Mesenchymal stem cell (in vitro differentiated cells and primary cell): ENCODE data around the gene IFT122.

Source experiments
- DNase-seq: peaks from one replicate; pipeline ENCODE4 v3.0.0-alpha.2; 2013
- H2AFZ ChIP-seq: one replicate; pipeline ENCODE4 v1.6.1; 2013; ENCODE audit warnings: low read depth, mild to moderate bottlenecking, control low read depth, inconsistent platforms, low read length, moderate library complexity
- H2AK5ac ChIP-seq: 2 replicates; pipeline ENCODE4 v1.6.1; 2013; ENCODE audit warnings: low read length, moderate library complexity, mild to moderate bottlenecking, inconsistent platforms; ENCODE audit not compliant: severe bottlenecking
- H2BK120ac ChIP-seq: one replicate; pipeline ENCODE4 v1.6.1; 2013; ENCODE audit warnings: low read depth, mild to moderate bottlenecking, inconsistent platforms, low read length, moderate library complexity
- H2BK12ac ChIP-seq, 2 experiments: one replicate each; pipeline ENCODE4 v1.6.1; 2013; ENCODE audit warnings: inconsistent platforms in 2 of 2, low read length in 2 of 2, mild to moderate bottlenecking in 2 of 2, moderate library complexity in 2 of 2, control low read depth in 1 of 2
- H2BK15ac ChIP-seq: one replicate; pipeline ENCODE4 v1.6.1; 2013; ENCODE audit warnings: mild to moderate bottlenecking, low read depth, inconsistent platforms; ENCODE audit not compliant: poor library complexity, severe bottlenecking
- H2BK5ac ChIP-seq: 2 replicates; pipeline ENCODE4 v1.6.1; 2013; ENCODE audit warnings: low read depth, mild to moderate bottlenecking, low read length, control low read depth, inconsistent platforms; ENCODE audit not compliant: poor library complexity, severe bottlenecking
- H3K14ac ChIP-seq, 2 experiments: one replicate each; pipeline ENCODE4 v1.6.1; 2013; ENCODE audit warnings: inconsistent platforms in 2 of 2, low read length in 2 of 2, control low read depth in 1 of 2, mild to moderate bottlenecking in 1 of 2, moderate library complexity in 1 of 2
- H3K18ac ChIP-seq, 2 experiments: one replicate each; pipeline ENCODE4 v1.6.1; 2013; ENCODE audit warnings: inconsistent platforms in 2 of 2, low read length in 2 of 2, control low read depth in 1 of 2, low read depth in 1 of 2, mild to moderate bottlenecking in 1 of 2
- H3K23ac ChIP-seq, 2 experiments: one replicate each; pipeline ENCODE4 v1.6.1; 2013; ENCODE audit warnings: inconsistent platforms in 2 of 2, low read length in 2 of 2, mild to moderate bottlenecking in 2 of 2, moderate library complexity in 2 of 2, control low read depth in 1 of 2
- H3K27ac ChIP-seq: 2 replicates; pipeline ENCODE4 v1.5.1; 2013; ENCODE audit warnings: mild to moderate bottlenecking, moderate library complexity, low read length, control low read depth, inconsistent platforms; ENCODE audit not compliant: poor library complexity, severe bottlenecking
- H3K27me3 ChIP-seq, 2 experiments: 2 replicates each; pipeline versions ENCODE4 v1.6.1 to v1.7.0; 2013; ENCODE audit warnings: low read length in 2 of 2, mild to moderate bottlenecking in 2 of 2, moderate library complexity in 2 of 2, control low read depth in 1 of 2, inconsistent platforms in 1 of 2; ENCODE audit not compliant: control insufficient read depth in 1 of 2, insufficient read depth in 1 of 2
- H3K36me3 ChIP-seq, 2 experiments: 2 replicates each; pipeline versions ENCODE4 v1.6.1 to v1.7.0; 2013; ENCODE audit warnings: low read length in 2 of 2, control low read depth in 1 of 2, inconsistent platforms in 1 of 2, low read depth in 1 of 2, mild to moderate bottlenecking in 1 of 2; ENCODE audit not compliant: insufficient read depth in 2 of 2, control insufficient read depth in 1 of 2
- H3K4ac ChIP-seq, 2 experiments: one replicate each; pipeline ENCODE4 v1.6.1; 2013; ENCODE audit warnings: inconsistent platforms in 2 of 2, low read length in 2 of 2, mild to moderate bottlenecking in 2 of 2, moderate library complexity in 2 of 2, control low read depth in 1 of 2, low read depth in 1 of 2
- H3K4me1 ChIP-seq: 2 replicates; pipeline ENCODE4 v1.6.1; 2013; ENCODE audit warnings: low read depth, low read length, control low read depth; ENCODE audit not compliant: control insufficient read depth, insufficient read depth
- H3K4me2 ChIP-seq: 2 replicates; pipeline ENCODE4 v1.6.1; 2013; ENCODE audit warnings: low read length, mild to moderate bottlenecking, inconsistent platforms; ENCODE audit not compliant: poor library complexity, severe bottlenecking
- H3K4me3 ChIP-seq, 2 experiments: 2 replicates each; pipeline versions ENCODE4 v1.5.1 to v1.7.0; 2013; ENCODE audit warnings: low read length in 2 of 2, mild to moderate bottlenecking in 2 of 2, control low read depth in 1 of 2, low read depth in 1 of 2; ENCODE audit not compliant: insufficient read depth in 1 of 2
- H3K79me1 ChIP-seq: replicated peaks from 2 replicates; pipeline ENCODE4 v1.6.1; 2013; ENCODE audit warnings: mild to moderate bottlenecking, control low read depth, low read length, inconsistent platforms; ENCODE audit not compliant: poor library complexity, severe bottlenecking
- H3K9ac ChIP-seq: 2 replicates; pipeline ENCODE4 v1.7.0; 2013; ENCODE audit warnings: mild to moderate bottlenecking, low read length, moderate library complexity
- H3K9me3 ChIP-seq: 2 replicates; pipeline ENCODE4 v1.7.0; 2013; ENCODE audit warnings: mild to moderate bottlenecking, low read length; ENCODE audit not compliant: control insufficient read depth
- H4K8ac ChIP-seq: one replicate; pipeline ENCODE4 v1.6.1; 2013; ENCODE audit warnings: inconsistent platforms, mild to moderate bottlenecking, low read length, moderate library complexity
- H4K91ac ChIP-seq: one replicate; pipeline ENCODE4 v1.6.1; 2013; ENCODE audit warnings: mild to moderate bottlenecking, low read length, inconsistent platforms
- WGBS: methylation state at CpG from one replicate; pipeline ENCODE4 v1.1.7; 2013; ENCODE audit warnings: mixed read lengths; 5-methylcytosine and 5-hydroxymethylcytosine counted together

The IFT122 gene

GRCh38 chr3:129425213-129425612 lies 14.8 kb upstream of the IFT122 start:
- H3K14ac ChIP-seq: no peak overlapping the region
- peaks cover 0 to 3% of the 10 kb centered on the region in 2 experiments for H3K27me3 ChIP-seq
- no peak overlapping the region for H3K18ac ChIP-seq

GRCh38 chr3:129425619-129426018 lies 14.4 kb upstream of the IFT122 start:
- Histone ChIP-seq H4K91ac (no peak overlapping the region), H2BK120ac (no peak overlapping the region), H3K23ac (no peak overlapping the region), H4K8ac (no peak overlapping the region), H3K9ac (no peak overlapping the region), H2BK15ac (no peak overlapping the region), H3K14ac (no peak overlapping the region), H2AFZ (no peak overlapping the region), H3K18ac (no peak overlapping the region), H3K4me2 (no peak overlapping the region), H3K27ac (no peak overlapping the region), H2AK5ac (no peak overlapping the region), H2BK5ac (no peak overlapping the region), H3K9me3 (no peaks in the 10 kb centered on the region), H3K79me1 (no peaks in the 10 kb centered on the region), H3K4ac (no peak overlapping the region), H2BK12ac (no peak overlapping the region), H3K27me3 (peaks cover 0 to 3% of the 10 kb centered on the region in 2 experiments), H3K36me3 (peaks cover 5 to 13% of the 10 kb centered on the region in 2 experiments), H3K4me3 (no peak overlapping the region), H3K4me1 (peaks cover 7% of the 10 kb centered on the region)
- 85% methylated on average over 2 of the region's 2 CpGs for WGBS
- DNase-seq: no peak

More at GRCh38 chr3:129425213-129425612, 14.8 kb upstream of the IFT122 start:
- no peaks in the 10 kb centered on the region for H3K79me1 ChIP-seq
- no peak overlapping the region for H2BK15ac ChIP-seq
- peaks cover 5 to 9% of the 10 kb centered on the region in 2 experiments for H3K36me3 ChIP-seq
- peak overlapping the region in 1 of 2 experiments; percentile 49 for H3K4ac ChIP-seq
- no peak overlapping the region for H2BK5ac ChIP-seq
- 77% methylated on average over 2 of the region's 3 CpGs for WGBS
- H2AFZ ChIP-seq: no peak overlapping the region
- H4K91ac ChIP-seq: no peak overlapping the region
- no peaks in the 10 kb centered on the region for H3K9me3 ChIP-seq
- no peak for DNase-seq
- H3K4me1 ChIP-seq: peaks cover 7% of the 10 kb centered on the region
- no peak overlapping the region for H3K4me3 ChIP-seq
- H2BK12ac ChIP-seq: no peak overlapping the region
- H3K4me2 ChIP-seq: no peak overlapping the region
- no peak overlapping the region for H3K27ac ChIP-seq
- no peak overlapping the region for H3K9ac ChIP-seq
- no peak overlapping the region for H4K8ac ChIP-seq
- H3K23ac ChIP-seq: no peak overlapping the region
- H2AK5ac ChIP-seq: no peak overlapping the region
- H2BK120ac ChIP-seq: no peak overlapping the region

- peak overlapping the region; percentile 72 for H2AFZ ChIP-seq
- H4K8ac ChIP-seq: no peak overlapping the region
- H2BK12ac ChIP-seq: no peak overlapping the region
- H2AK5ac ChIP-seq: no peak overlapping the region
- no peak for DNase-seq
- no peak overlapping the region for H2BK5ac ChIP-seq
- no peak overlapping the region for H3K4ac ChIP-seq
- H2BK120ac ChIP-seq: no peak overlapping the region
- H3K36me3 ChIP-seq: peaks cover 11 to 37% of the 10 kb centered on the region in 2 experiments
- H2BK15ac ChIP-seq: no peak overlapping the region
- no peak overlapping the region for H4K91ac ChIP-seq
- no peak overlapping the region for H3K14ac ChIP-seq
- peak overlapping the region; percentile 98 for H3K4me2 ChIP-seq
- H3K27ac ChIP-seq: no peak overlapping the region
- peak overlapping the region; percentile 61 to 88 for H3K4me3 ChIP-seq
- peaks cover 12% of the 10 kb centered on the region for H3K4me1 ChIP-seq
- H3K23ac ChIP-seq: no peak overlapping the region
- peak overlapping the region; percentile 78 for H3K9ac ChIP-seq
- peaks cover 0 to 3% of the 10 kb centered on the region in 2 experiments for H3K27me3 ChIP-seq
- no peaks in the 10 kb centered on the region for H3K9me3 ChIP-seq
- WGBS: 26% methylated on average over 8 of the region's 8 CpGs
- no peaks in the 10 kb centered on the region for H3K79me1 ChIP-seq
- H3K18ac ChIP-seq: no peak overlapping the region
Observed at GRCh38 chr3:129428007-129428375, 12.0 kb upstream of the IFT122 start.

- Histone ChIP-seq H2BK120ac (no peak within 1 kb of the TSS), H2BK12ac (no peak within 1 kb of the TSS), H3K14ac (peak within 1 kb of the TSS in 1 of 2 experiments; percentile 73), H4K8ac (peak within 1 kb of the TSS; percentile 74), H3K9me3 (no peaks in the 10 kb centered on the region), H3K4me3 (peak within 1 kb of the TSS; percentile 61 to 88), H2BK5ac (no peak within 1 kb of the TSS), H3K27me3 (peaks cover 0 to 3% of the 10 kb centered on the region in 2 experiments), H3K4me2 (peak within 1 kb of the TSS; percentile 98), H4K91ac (peak within 1 kb of the TSS; percentile 64), H2AFZ (peak within 1 kb of the TSS; percentile 72), H3K9ac (peak within 1 kb of the TSS; percentile 79), H3K18ac (peak within 1 kb of the TSS in 1 of 2 experiments; percentile 63), H2BK15ac (no peak within 1 kb of the TSS), H3K79me1 (no peaks in the 10 kb centered on the region), H2AK5ac (no peak within 1 kb of the TSS), H3K4me1 (peaks cover 12% of the 10 kb centered on the region), H3K23ac (no peak within 1 kb of the TSS), H3K4ac (no peak within 1 kb of the TSS), H3K27ac (peak within 1 kb of the TSS; percentile 3), H3K36me3 (peaks cover 11 to 42% of the 10 kb centered on the region in 2 experiments)
- 3% methylated on average over 42 of the region's 42 CpGs for WGBS
- peak; percentile 92 for DNase-seq
Observed at GRCh38 chr3:129428376-129429079, 11.5 kb upstream of the IFT122 start, which contains the start of gene EFCAB12. Gene EFCAB12, minus strand, starts transcription at chr3:129428636. Its CDS starts 148 bp downstream, at chr3:129428488.
